GM12873 (cell line): Measurements from ENCODE around the gene ATRIP.

ENCODE experiments used
- CTCF ChIP-seq: IDR thresholded peaks from 2 replicates; pipeline ENCODE4 v1.5.1; 2012; ENCODE audit warnings: low read depth, mild to moderate bottlenecking, moderate library complexity, low read length, control low read depth; ENCODE audit not compliant: insufficient read depth; ENCODE audit errors: missing control alignments

ATRIP gene

GRCh38 chr3:48465237-48465530 is 18.6 kb downstream of the ATRIP start:
- no peak for TF ChIP-seq CTCF

- peak; percentile 52 for TF ChIP-seq CTCF
Measured at GRCh38 chr3:48465531-48466378, 19.2 kb downstream of the ATRIP start.

GRCh38 chr3:48466386-48467109 is 20.0 kb downstream of the ATRIP start:
- TF ChIP-seq CTCF = no peak

GRCh38 chr3:48467110-48467454 is 20.5 kb downstream of the ATRIP start:
- TF ChIP-seq CTCF = no peak

GRCh38 chr3:48467473-48468267 is 21.1 kb downstream of the ATRIP start:
- no peak for TF ChIP-seq CTCF

GRCh38 chr3:48468329-48468731 is 21.8 kb downstream of the ATRIP start:
- TF ChIP-seq CTCF = no peak
